Loucy (cell line): ENCODE data around the gene SLC8A2.

Experiments
- CTCF ChIP-seq: fragments of 200-600 bp; sonication (generic); conservative IDR thresholded peaks from 2 replicates; pipeline ENCODE4 v1.5.1; 2014; ENCODE audit warnings: mild to moderate bottlenecking, antibody characterized with exemption, low read length
- EZH2phosphoT487 ChIP-seq: fragments of 200-600 bp; IDR thresholded peaks from 2 replicates; pipeline ENCODE4 v1.6.1; 2018; ENCODE audit warnings: antibody characterized with exemption, mild to moderate bottlenecking, moderate library complexity, borderline replicate concordance

- TF ChIP-seq CTCF = no peak
- TF ChIP-seq EZH2phosphoT487 = no peak
Measured at GRCh38 chr19:47494729-47495128, 23.0 kb upstream of the SLC8A2 start.
